Kidney (tissue), 14 donors: ENCODE data around the gene NXT2. TPM values are rescaled to one million over a fixed set of nuclear protein-coding genes. Genes with fewer than 3 reads are reported as not detected.
"Not testable (repeated sequence)": the region's sequence is repeated elsewhere in the genome, so short reads cannot be mapped to it uniquely, and the experiment has no call there.

Experiments used
- DNase-seq, 5 donors: peaks; one replicate each; pipeline ENCODE4 v3.0.0-alpha.2; 2013 to 2020
- FAIRE-seq: peaks from 2 replicates; lab custom pipeline; 2012; peaks lifted over from hg19 to GRCh38; lab: Jason Lieb, UNC
- H3K27ac ChIP-seq, 2 donors: one replicate each; pipeline ENCODE4 v1.7.0; 2013; ENCODE audit warnings: low read depth in 2 of 2, low read length in 2 of 2, inconsistent platforms in 1 of 2
- H3K27me3 ChIP-seq: one replicate; pipeline ENCODE4 v1.7.1; 2013; ENCODE audit warnings: low read length, inconsistent platforms; ENCODE audit not compliant: control insufficient read depth, insufficient read depth
- H3K36me3 ChIP-seq, 3 donors: one replicate each; pipeline versions ENCODE4 v1.7.0 to v1.7.1; 2013; ENCODE audit warnings: low read length in 3 of 3, control low read depth in 1 of 3, inconsistent platforms in 1 of 3; ENCODE audit not compliant: insufficient read depth in 3 of 3, control insufficient read depth in 2 of 3
- H3K4me1 ChIP-seq, 3 donors: one replicate each; pipeline versions ENCODE4 v1.7.0 to v1.7.1; 2013; ENCODE audit warnings: low read length in 3 of 3, inconsistent platforms in 1 of 3, low read depth in 1 of 3; ENCODE audit not compliant: control insufficient read depth in 2 of 3, insufficient read depth in 2 of 3
- H3K4me3 ChIP-seq, 3 donors: one replicate each; pipeline versions ENCODE4 v1.7.0 to v1.8.1; 2013; ENCODE audit warnings: low read length in 3 of 3, control low read depth in 1 of 3, inconsistent platforms in 1 of 3
- H3K9ac ChIP-seq, 3 donors: one replicate each; pipeline versions ENCODE4 v1.7.0 to v1.7.1; 2013; ENCODE audit warnings: low read length in 3 of 3, control low read depth in 1 of 3, inconsistent platforms in 1 of 3
- H3K9me3 ChIP-seq, 3 donors: one replicate each; pipeline versions ENCODE4 v1.7.0 to v1.7.1; 2013; ENCODE audit warnings: low read length in 3 of 3, control low read depth in 1 of 3, inconsistent platforms in 1 of 3; ENCODE audit not compliant: control insufficient read depth in 2 of 3, insufficient read depth in 1 of 3
- CTCF ChIP-seq: IDR thresholded peaks from 3 replicates; pipeline ENCODE4 v1.5.1; 2012; ENCODE audit warnings: mild to moderate bottlenecking, moderate library complexity, borderline replicate concordance; ENCODE audit not compliant: insufficient read depth; ENCODE audit errors: extremely low read depth
- intact Hi-C: fragments of 100-400 bp; cut with DNase I; formaldehyde crosslinking; loops from one replicate; pipeline ENCODE4 v1.11.1; 2022
- polyA plus RNA-seq: library from polyadenylated mRNA; stranded (reverse); fragments of 350-450 nt; fragmentation: Illumina TruSeq; extraction: RNeasy Lipid Tissue Mini Kit (QIAGEN cat#74804); gene quantifications from one replicate; pipeline ENCODE4 v1.2.3, GENCODE V29; 2014; ENCODE audit warnings: low read depth, low replicate concordance; ENCODE audit not compliant: insufficient read depth
- total RNA-seq: library from RNA; stranded (reverse); fragmentation: NEBNext Ultra II Directional; extraction: Animal tissue kit (Norgen Biotek cat#: 25700); gene quantifications from one replicate; pipeline ENCODE4 v1.2.1, GENCODE V29; 2021
- donor health status: control.
- donor health status: control.
- donor health status: control.
- donor health status: control.
- donor health status: control.
- donor health status: DM: yes; HTN: yes; CAD: no.
- donor health status: Normal renal cell carcinoma (clear cell type).

Gene NXT2
- total and polyA plus RNA-seq, 2 donors from 2014 or later, result 4.7 to 8.1 TPM

- Histone ChIP-seq H3K4me3 (no peak overlapping the region), H3K27me3 (no peaks in the 10 kb centered on the region), H3K36me3 (no peaks in the 10 kb centered on the region), H3K27ac (no peak overlapping the region), H3K4me1 (no peaks in the 10 kb centered on the region), H3K9ac (no peak overlapping the region), H3K9me3 (no peaks in the 10 kb centered on the region)
- FAIRE-seq, result no peak
- no peak for DNase-seq
- TF ChIP-seq CTCF, result no peak
- intact Hi-C loops, result no loop called here
Measured at GRCh38 chrX:109535578-109535977, 1.1 kb upstream of the NXT2 start.

- Histone ChIP-seq H3K27me3 (no peaks in the 10 kb centered on the region), H3K27ac (peak overlapping the region; percentile 90 to 95), H3K36me3 (no peaks in the 10 kb centered on the region), H3K9ac (peak overlapping the region; percentile 43 to 84 (median 77)), H3K4me3 (peak overlapping the region; percentile 82 to 87 (median 87)), H3K4me1 (no peaks in the 10 kb centered on the region), H3K9me3 (no peaks in the 10 kb centered on the region)
- FAIRE-seq (peak; percentile 6), DNase-seq (peak in 1 of 5 donors; percentile 77)
- TF ChIP-seq CTCF, result no peak
- intact Hi-C loops, result no loop called here
Measured at GRCh38 chrX:109537324-109537665, 651 bp downstream of the NXT2 start.

- DNase-seq, H3K27ac ChIP-seq, H3K4me1 ChIP-seq, H3K4me3 ChIP-seq, H3K9me3 ChIP-seq, H3K27me3 ChIP-seq, FAIRE-seq, intact Hi-C loops, H3K36me3 ChIP-seq, H3K9ac ChIP-seq: not testable (repeated sequence)
Measured at GRCh38 chrX:109539007-109539406, 2.4 kb downstream of the NXT2 start.

GRCh38 chrX:109553862-109554261, 17.2 kb downstream of the NXT2 start:
- no peak overlapping the region for H3K27ac ChIP-seq
- no peaks in the 10 kb centered on the region for H3K36me3 ChIP-seq
- TF ChIP-seq CTCF, result no peak
- intact Hi-C loops, result no loop called here
- no peak overlapping the region for H3K9ac ChIP-seq
- no peak overlapping the region for H3K4me3 ChIP-seq
- H3K27me3 ChIP-seq, result no peaks in the 10 kb centered on the region
- DNase-seq (no peak), FAIRE-seq (peak; percentile 81)
- no peaks in the 10 kb centered on the region for H3K4me1 ChIP-seq
- H3K9me3 ChIP-seq, result no peaks in the 10 kb centered on the region

- DNase-seq, H3K36me3 ChIP-seq, H3K9me3 ChIP-seq, FAIRE-seq, H3K27me3 ChIP-seq, intact Hi-C loops, H3K27ac ChIP-seq, H3K9ac ChIP-seq, H3K4me3 ChIP-seq, H3K4me1 ChIP-seq: not testable (repeated sequence)
Measured at GRCh38 chrX:109576083-109576482, 39.4 kb downstream of the NXT2 start.
